Right lung (tissue), 5 donors: ENCODE measurements around the gene ARHGEF5. TPM values are rescaled to one million over a fixed set of nuclear protein-coding genes. Genes with fewer than 3 reads are reported as not detected.
"Not testable (repeated sequence)": the region's sequence is repeated elsewhere in the genome, so short reads cannot be mapped to it uniquely, and the experiment has no call there.

ENCODE experiments used
- DNase-seq, 2 donors: peaks; one replicate each; pipeline ENCODE4 v3.0.0-alpha.2; 2013
- polyA plus RNA-seq, 5 donors: library from polyadenylated mRNA; unstranded; fragments of 120-200 nt; gene quantifications; one replicate each; pipeline versions ENCODE4 v1.2.1 to v1.2.3, GENCODE V29; 2013; ENCODE audit warnings: inconsistent platforms in 1 of 5, low replicate concordance in 1 of 5; ENCODE audit not compliant: insufficient read length in 5 of 5, insufficient read depth in 1 of 5

ARHGEF5 gene
- polyA plus RNA-seq, 5 donors: 10.6 to 30.5 (median 20.3) TPM

GRCh38 chr7:144427539-144427938 is 72.3 kb downstream of the ARHGEF5 start:
- DNase-seq: not testable (repeated sequence)

GRCh38 chr7:144428431-144428830 is 73.2 kb downstream of the ARHGEF5 start:
- no peak for DNase-seq

Other genes with a start within 250 kb of the ARHGEF5 start
- gene OR2A2, start 245.8 kb upstream of the ARHGEF5 start, polyA plus RNA-seq: not detected
- gene OR2A14, start 232.2 kb upstream of the ARHGEF5 start, polyA plus RNA-seq: under 1 TPM in 1 of 5 donors, not detected in 4; 0.08 TPM
- 10 to 100 TPM in 1 of 5 donors, 1 to 10 TPM in 4; 1.3 to 19.4 (median 7.2) TPM for gene CTAGE4, start 171.9 kb upstream of the ARHGEF5 start, polyA plus RNA-seq
- gene ARHGEF35, start 159.6 kb upstream of the ARHGEF5 start, polyA plus RNA-seq: 10 to 100 TPM in 4 of 5 donors, 1 to 10 TPM in 1; 9.0 to 17.7 (median 15.8) TPM
- 1 to 10 TPM; 1.9 to 5.2 (median 2.4) TPM for gene OR2A42, start 115.8 kb upstream of the ARHGEF5 start, polyA plus RNA-seq
- 10 to 100 TPM in 4 of 5 donors, 1 to 10 TPM in 1; 9.3 to 26.0 (median 13.8) TPM for gene OR2A7, start 90.6 kb upstream of the ARHGEF5 start, polyA plus RNA-seq
- 1 to 10 TPM; 3.8 to 9.6 (median 5.8) TPM for gene CTAGE8, start 86.1 kb upstream of the ARHGEF5 start, polyA plus RNA-seq
- 1 to 10 TPM in 4 of 5 donors, under 1 TPM in 1; 0.67 to 1.5 (median 1.4) TPM for gene OR2A1, start 43.0 kb upstream of the ARHGEF5 start, polyA plus RNA-seq
- not detected for gene NOBOX, start 48.3 kb downstream of the ARHGEF5 start, polyA plus RNA-seq